K562 (cell line): ENCODE measurements around the gene ITGAV.

Experiments
- CREB1 ChIP-seq, 2 experiments: sonication (generic) in 1 of 2; formaldehyde crosslinking in 1 of 2; IDR thresholded peaks; 2 replicates each; pipeline versions ENCODE4 v1.6.1 to v1.8.0; 2012 to 2022; ENCODE audit warnings: inconsistent platforms in 1 of 2, mild to moderate bottlenecking in 1 of 2, missing genetic modification reagents in 1 of 2, moderate library complexity in 1 of 2
- CTCF ChIP-seq, 3 experiments: IDR thresholded peaks in 2 of 3; conservative IDR thresholded peaks in 1 of 3; 2 replicates each; pipeline ENCODE4 v1.5.1; 2011 to 2012; ENCODE audit warnings: low read length in 3 of 3, mild to moderate bottlenecking in 3 of 3, control low read depth in 2 of 3, improper control_type of control experiment in 1 of 3, inconsistent platforms in 1 of 3, low read depth in 1 of 3, mixed read lengths in 1 of 3, moderate library complexity in 1 of 3; ENCODE audit not compliant: insufficient read depth in 2 of 3
- DNMT1 ChIP-seq: fragments of 450-650 bp; IDR thresholded peaks from 2 replicates; pipeline ENCODE4 v1.6.1; 2016; ENCODE audit warnings: antibody characterized with exemption, mild to moderate bottlenecking
- ERF ChIP-seq: fragments of 450-650 bp; formaldehyde crosslinking; IDR thresholded peaks from 2 replicates; pipeline ENCODE4 v1.4.0; 2020; ENCODE audit warnings: mild to moderate bottlenecking, mixed read lengths
- FOXK1 ChIP-seq: sonication (generic); formaldehyde crosslinking; IDR thresholded peaks from 2 replicates; pipeline ENCODE4 v1.8.0; 2022; ENCODE audit warnings: missing genetic modification reagents, mild to moderate bottlenecking, borderline replicate concordance
- JUND ChIP-seq, 2 experiments: IDR thresholded peaks; 2 replicates in 1 of 2; 3 replicates in 1 of 2; pipeline ENCODE4 v1.6.1; 2011; ENCODE audit warnings: borderline replicate concordance in 2 of 2, low read depth in 2 of 2, low read length in 2 of 2, improper control_type of control experiment in 1 of 2, missing biosample characterization in 1 of 2, missing genetic modification characterization in 1 of 2, missing genetic modification reagents in 1 of 2
- ZNF146 ChIP-seq: IDR thresholded peaks from one replicate; pipeline ENCODE4 v1.6.1; 2018; ENCODE audit warnings: missing compliant biosample characterization; ENCODE audit not compliant: unreplicated experiment
- ZNF347 ChIP-seq: fragments of 450-650 bp; formaldehyde crosslinking; IDR thresholded peaks from 2 replicates; pipeline ENCODE4 v1.4.0; 2020; ENCODE audit warnings: low read depth, mild to moderate bottlenecking, moderate library complexity
- ZNF407 ChIP-seq: fragments of 450-650 bp; IDR thresholded peaks from 2 replicates; pipeline ENCODE4 v1.6.1; 2016; ENCODE audit warnings: low read depth
- TF ChIP-seq, protein P1 (sequence below): sonication (generic); formaldehyde crosslinking; IDR thresholded peaks from 2 replicates; pipeline ENCODE4 v1.8.0; 2022; ENCODE audit warnings: mild to moderate bottlenecking, low read depth, missing genetic modification reagents

DNA sequence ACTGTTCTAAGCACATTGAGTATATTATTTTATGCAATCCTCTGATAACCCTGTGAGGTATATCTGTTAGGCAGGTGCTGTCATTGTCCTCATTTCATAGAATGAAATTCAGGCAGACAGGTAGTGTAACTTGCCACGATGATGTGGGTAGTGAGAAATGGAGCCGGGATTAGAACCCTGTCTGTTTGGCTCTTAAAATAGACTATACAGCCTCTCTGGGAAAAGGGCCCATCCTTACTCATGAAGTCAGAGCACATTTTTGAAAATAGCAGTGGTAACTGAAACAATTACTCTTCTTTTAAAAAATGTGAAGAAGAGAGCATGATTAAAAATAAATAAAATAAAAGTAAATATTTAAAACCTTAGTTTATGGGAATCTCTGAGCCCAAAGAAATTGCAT lies 127.0 kb downstream of the ITGAV start:
- TF ChIP-seq ERF (CRISPR knock-in tag) = no peak
- TF ChIP-seq, protein P1, sequence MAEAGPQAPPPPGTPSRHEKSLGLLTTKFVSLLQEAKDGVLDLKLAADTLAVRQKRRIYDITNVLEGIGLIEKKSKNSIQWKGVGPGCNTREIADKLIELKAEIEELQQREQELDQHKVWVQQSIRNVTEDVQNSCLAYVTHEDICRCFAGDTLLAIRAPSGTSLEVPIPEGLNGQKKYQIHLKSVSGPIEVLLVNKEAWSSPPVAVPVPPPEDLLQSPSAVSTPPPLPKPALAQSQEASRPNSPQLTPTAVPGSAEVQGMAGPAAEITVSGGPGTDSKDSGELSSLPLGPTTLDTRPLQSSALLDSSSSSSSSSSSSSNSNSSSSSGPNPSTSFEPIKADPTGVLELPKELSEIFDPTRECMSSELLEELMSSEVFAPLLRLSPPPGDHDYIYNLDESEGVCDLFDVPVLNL (CRISPR knock-in tag) = no peak
- TF ChIP-seq ZNF347 (CRISPR knock-in tag) = no peak
- TF ChIP-seq JUND (IDR thresholded peaks at IDR 0.05; ENCODE audit: borderline replicate concordance, low read depth, low read length) = no peak
- no peak for TF ChIP-seq JUND (tag; IDR thresholded peaks at IDR 0.05; ENCODE audit: borderline replicate concordance, low read depth, low read length)
- no peak for TF ChIP-seq DNMT1
- TF ChIP-seq FOXK1 (CRISPR knock-in tag) = no peak
- no peak for TF ChIP-seq CREB1 (IDR thresholded peaks at IDR 0.05)
- TF ChIP-seq CREB1 (CRISPR knock-in tag; IDR thresholded peaks at IDR 0.05) = no peak
- no peak for TF ChIP-seq CTCF (IDR thresholded peaks at IDR 0.05 in 2 of 3, conservative IDR thresholded peaks at IDR 0.05 in 1 of 3; ENCODE audit: insufficient read depth in 2 of 3, low read depth in 1 of 3, low read length in 3 of 3)
- TF ChIP-seq ZNF146 (CRISPR knock-in tag) = no peak
- no peak for TF ChIP-seq ZNF407
